Trophoblast cell (in vitro differentiated cells and primary cell): Measurements from ENCODE around the gene TRAF3IP1.
"Not testable (repeated sequence)": the region's sequence is repeated elsewhere in the genome, so short reads cannot be mapped to it uniquely, and the experiment has no call there.

Source experiments
- DNase-seq, 2 donors: peaks; one replicate each; pipeline ENCODE4 v3.0.0-alpha.2; 2016
- H2AFZ ChIP-seq: 2 replicates; pipeline ENCODE4 v1.6.1; 2013; ENCODE audit warnings: low read length, moderate library complexity, mild to moderate bottlenecking; ENCODE audit not compliant: insufficient read depth, poor library complexity
- H2AK5ac ChIP-seq: 2 replicates; pipeline ENCODE4 v1.6.1; 2013; ENCODE audit warnings: mild to moderate bottlenecking, low read length
- H2BK120ac ChIP-seq: 2 replicates; pipeline ENCODE4 v1.6.1; 2013; ENCODE audit warnings: low read length, mild to moderate bottlenecking, moderate library complexity; ENCODE audit not compliant: insufficient read depth, poor library complexity
- H2BK12ac ChIP-seq: 2 replicates; pipeline ENCODE4 v1.6.1; 2013; ENCODE audit warnings: mild to moderate bottlenecking, low read length, moderate library complexity
- H2BK5ac ChIP-seq: 2 replicates; pipeline ENCODE4 v1.6.1; 2013; ENCODE audit warnings: low read length, low read depth, moderate library complexity, mild to moderate bottlenecking; ENCODE audit not compliant: poor library complexity
- H3K14ac ChIP-seq: 2 replicates; pipeline ENCODE4 v1.6.1; 2013; ENCODE audit warnings: mild to moderate bottlenecking, low read length
- H3K18ac ChIP-seq: 2 replicates; pipeline ENCODE4 v1.6.1; 2013; ENCODE audit warnings: mild to moderate bottlenecking, low read length
- H3K23ac ChIP-seq: 2 replicates; pipeline ENCODE4 v1.6.1; 2013; ENCODE audit warnings: low read length
- H3K27ac ChIP-seq: 2 replicates; pipeline ENCODE4 v1.5.1; 2013; ENCODE audit warnings: low read depth, mild to moderate bottlenecking, inconsistent platforms, low read length, moderate library complexity
- H3K27me3 ChIP-seq: 2 replicates; pipeline ENCODE4 v1.6.1; 2013; ENCODE audit warnings: inconsistent platforms, mild to moderate bottlenecking, low read length, moderate library complexity; ENCODE audit not compliant: insufficient read depth
- H3K36me3 ChIP-seq, 2 experiments: 1 replicate in 1 of 2; 2 replicates in 1 of 2; pipeline ENCODE4 v1.6.1; 2013; ENCODE audit warnings: low read length in 2 of 2, mild to moderate bottlenecking in 2 of 2, moderate library complexity in 1 of 2; ENCODE audit not compliant: insufficient read depth in 2 of 2, control insufficient read depth in 1 of 2
- H3K4ac ChIP-seq: 2 replicates; pipeline ENCODE4 v1.6.1; 2013; ENCODE audit warnings: low read depth, mild to moderate bottlenecking, low read length, moderate library complexity
- H3K4me1 ChIP-seq, 2 experiments: 1 replicate in 1 of 2; 2 replicates in 1 of 2; pipeline ENCODE4 v1.6.1; 2013; ENCODE audit warnings: low read length in 2 of 2, mild to moderate bottlenecking in 2 of 2, moderate library complexity in 1 of 2; ENCODE audit not compliant: insufficient read depth in 2 of 2, control insufficient read depth in 1 of 2
- H3K4me2 ChIP-seq: 2 replicates; pipeline ENCODE4 v1.6.1; 2013; ENCODE audit warnings: inconsistent platforms, mild to moderate bottlenecking, low read length, moderate library complexity
- H3K4me3 ChIP-seq: 2 replicates; pipeline ENCODE4 v1.5.1; 2013; ENCODE audit warnings: mild to moderate bottlenecking, low read depth, low read length, inconsistent platforms
- H3K79me1 ChIP-seq: one replicate; pipeline ENCODE4 v1.6.1; 2013; ENCODE audit warnings: low read length
- H3K79me2 ChIP-seq: 2 replicates; pipeline ENCODE4 v1.6.1; 2013; ENCODE audit warnings: low read length, mild to moderate bottlenecking; ENCODE audit not compliant: control insufficient read depth, insufficient read depth, poor library complexity
- H3K9ac ChIP-seq: 2 replicates; pipeline ENCODE4 v1.6.1; 2013; ENCODE audit warnings: mild to moderate bottlenecking, low read length
- H3K9me3 ChIP-seq: 2 replicates; pipeline ENCODE4 v1.6.1; 2013; ENCODE audit warnings: low read depth, mild to moderate bottlenecking, control low read depth, inconsistent platforms, low read length; ENCODE audit not compliant: insufficient read depth
- H4K12ac ChIP-seq: 2 replicates; pipeline ENCODE4 v1.6.1; 2013; ENCODE audit warnings: low read depth, mild to moderate bottlenecking, low read length, moderate library complexity
- H4K8ac ChIP-seq: 2 replicates; pipeline ENCODE4 v1.6.1; 2013; ENCODE audit warnings: low read depth, mild to moderate bottlenecking, low read length, moderate library complexity
- H4K91ac ChIP-seq: one replicate; pipeline ENCODE4 v1.6.1; 2013; ENCODE audit warnings: low read depth, mild to moderate bottlenecking, low read length, moderate library complexity
- WGBS: extraction: QIAGEN DNeasy Blood & Tissue Kit; methylation state at CpG from one replicate; pipeline ENCODE4 v1.1.7; 2013; ENCODE audit warnings: missing lambda C conversion rate; ENCODE audit not compliant: insufficient read length, insufficient coverage; ENCODE audit errors: extremely low coverage; 5-methylcytosine and 5-hydroxymethylcytosine counted together

Gene TRAF3IP1

DNA sequence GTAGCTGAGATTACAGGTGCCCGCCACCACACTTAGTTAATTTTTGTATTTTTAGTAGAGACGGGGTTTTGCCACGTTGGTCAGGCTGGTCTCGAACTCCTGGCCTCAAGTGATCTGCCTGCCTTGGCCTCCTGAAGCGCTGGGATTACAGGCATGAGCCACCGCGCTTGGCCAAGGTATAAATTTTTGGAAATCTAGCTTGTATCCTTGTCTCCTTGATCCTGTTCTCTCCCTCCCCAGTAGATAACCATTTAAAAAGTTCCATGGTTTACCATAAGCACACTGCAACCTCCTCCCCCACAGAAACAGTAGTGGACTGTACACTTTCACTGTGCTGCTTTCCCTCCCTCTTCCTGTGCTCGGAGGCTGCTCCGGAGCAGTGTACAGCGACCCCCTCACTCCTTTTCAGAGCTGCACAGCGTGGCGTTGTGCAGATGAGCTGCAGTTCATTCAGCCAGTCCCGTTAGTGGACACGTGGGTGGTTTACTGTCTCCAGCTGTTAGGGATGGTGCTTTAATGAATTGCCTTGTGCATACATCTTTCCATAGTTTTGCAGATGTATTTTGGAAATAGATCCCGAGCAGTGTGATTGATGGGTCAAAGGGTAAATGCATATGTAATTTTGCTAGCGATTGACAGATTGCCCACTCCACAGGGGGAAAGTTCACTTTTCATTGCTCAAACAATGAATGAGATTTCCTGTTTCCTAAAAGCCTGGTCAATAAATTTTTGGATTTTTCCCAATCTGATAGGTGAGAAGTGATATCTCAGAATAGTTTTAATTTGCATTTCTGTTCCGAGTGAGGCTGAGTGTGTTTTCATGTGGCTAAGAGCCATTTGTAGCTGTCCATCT is 121.2 kb downstream of the TRAF3IP1 start:
- WGBS, result no CpG with 5 or more reads among the region's 17 CpGs
- Histone ChIP-seq H2BK12ac (no peak overlapping the region), H3K27me3 (no peaks in the 10 kb centered on the region), H3K9ac (no peak overlapping the region), H3K23ac (no peak overlapping the region), H3K79me2 (peaks cover 2% of the 10 kb centered on the region), H4K91ac (no peak overlapping the region), H2AFZ (no peak overlapping the region), H3K4me3 (no peak overlapping the region), H2BK120ac (no peak overlapping the region), H3K27ac (no peak overlapping the region), H2BK5ac (no peak overlapping the region), H3K79me1 (no peaks in the 10 kb centered on the region), H3K36me3 (peaks cover 28 to 34% of the 10 kb centered on the region in 2 experiments), H3K18ac (no peak overlapping the region), H3K14ac (no peak overlapping the region), H4K12ac (no peak overlapping the region), H3K4me1 (no peaks in the 10 kb centered on the region), H2AK5ac (no peak overlapping the region), H3K4me2 (no peak overlapping the region), H3K9me3 (no peaks in the 10 kb centered on the region), H4K8ac (no peak overlapping the region), H3K4ac (peak overlapping the region; percentile 19)
- DNase-seq, result no peak

GRCh38 chr2:238442257-238442656 is 121.9 kb downstream of the TRAF3IP1 start:
- H3K4me1 ChIP-seq, H3K27ac ChIP-seq, H3K27me3 ChIP-seq, H3K18ac ChIP-seq, H3K9ac ChIP-seq, H3K4me3 ChIP-seq, H3K79me2 ChIP-seq, H4K91ac ChIP-seq, H4K8ac ChIP-seq, H2BK12ac ChIP-seq, H3K9me3 ChIP-seq, H2BK5ac ChIP-seq, H2BK120ac ChIP-seq, H3K4ac ChIP-seq, H3K4me2 ChIP-seq, H2AK5ac ChIP-seq, H2AFZ ChIP-seq, H3K23ac ChIP-seq, H3K79me1 ChIP-seq, H4K12ac ChIP-seq, H3K14ac ChIP-seq, DNase-seq: not testable (repeated sequence)
- H3K36me3 ChIP-seq, result peaks cover 33 to 41% of the 10 kb centered on the region in 2 experiments
- WGBS, result no CpG with 5 or more reads among the region's 6 CpGs

- Histone ChIP-seq H3K23ac (no peak overlapping the region), H2BK12ac (no peak overlapping the region), H3K4me3 (no peak overlapping the region), H3K4me1 (no peaks in the 10 kb centered on the region), H3K14ac (no peak overlapping the region), H3K79me2 (peaks cover 1% of the 10 kb centered on the region), H3K36me3 (peaks cover 47 to 56% of the 10 kb centered on the region in 2 experiments), H2AFZ (no peak overlapping the region), H3K9ac (no peak overlapping the region), H4K91ac (no peak overlapping the region), H3K9me3 (no peaks in the 10 kb centered on the region), H4K8ac (no peak overlapping the region), H2BK5ac (no peak overlapping the region), H3K18ac (no peak overlapping the region), H3K4me2 (no peak overlapping the region), H4K12ac (no peak overlapping the region), H3K27me3 (no peaks in the 10 kb centered on the region), H3K79me1 (no peaks in the 10 kb centered on the region), H2AK5ac (no peak overlapping the region), H3K27ac (no peak overlapping the region), H3K4ac (no peak overlapping the region), H2BK120ac (no peak overlapping the region)
- no peak for DNase-seq
- no CpG with 5 or more reads among the region's 13 CpGs for WGBS
Observed at GRCh38 chr2:238444242-238444641, 123.9 kb downstream of the TRAF3IP1 start.

GRCh38 chr2:238445409-238446190 is 125.3 kb downstream of the TRAF3IP1 start:
- Histone ChIP-seq H2BK120ac (no peak overlapping the region), H3K4me1 (no peaks in the 10 kb centered on the region), H4K91ac (no peak overlapping the region), H3K4me3 (no peak overlapping the region), H3K9ac (no peak overlapping the region), H3K27me3 (no peaks in the 10 kb centered on the region), H3K9me3 (peaks cover 2% of the 10 kb centered on the region), H3K79me1 (no peaks in the 10 kb centered on the region), H2AK5ac (no peak overlapping the region), H4K12ac (no peak overlapping the region), H3K18ac (no peak overlapping the region), H3K23ac (no peak overlapping the region), H3K4ac (no peak overlapping the region), H3K4me2 (no peak overlapping the region), H3K36me3 (peaks cover 49 to 55% of the 10 kb centered on the region in 2 experiments), H2AFZ (no peak overlapping the region), H4K8ac (no peak overlapping the region), H3K79me2 (no peaks in the 10 kb centered on the region), H2BK5ac (no peak overlapping the region), H2BK12ac (no peak overlapping the region), H3K14ac (no peak overlapping the region), H3K27ac (no peak overlapping the region)
- no CpG with 5 or more reads among the region's 17 CpGs for WGBS
- DNase-seq, result no peak
